ENCODE measurements around the gene DGKA.

DNA sequence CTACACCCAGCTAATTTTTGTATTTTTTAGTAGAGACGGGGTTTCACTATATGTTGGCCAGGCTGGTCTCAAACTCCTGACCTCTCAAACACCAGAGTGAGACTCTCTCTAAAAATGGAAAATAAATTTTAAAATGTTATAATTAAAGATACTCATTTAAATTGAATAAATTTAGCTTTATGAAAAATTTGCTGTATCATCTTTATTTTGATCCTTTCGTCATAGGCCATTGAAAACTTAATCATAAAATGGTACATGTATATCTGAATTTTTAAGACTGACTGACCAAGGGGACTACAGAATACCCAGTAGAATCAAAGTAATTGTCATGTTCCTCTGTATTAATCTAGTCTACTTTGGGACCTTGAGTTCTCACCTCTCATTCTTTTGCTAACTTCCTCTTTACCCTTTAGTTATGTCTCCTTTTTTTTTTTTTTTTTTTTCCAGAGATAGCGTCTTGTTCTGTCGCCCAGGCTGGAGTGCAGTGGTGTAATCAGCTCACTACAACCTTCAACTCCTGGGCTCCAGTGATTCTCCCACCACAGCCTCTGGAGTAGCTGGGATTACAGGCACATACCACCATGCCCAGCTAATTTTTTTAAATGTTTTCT, 52.4 kb downstream of the DGKA start:
- TF ChIP-seq HDAC6 (IDR thresholded peaks at IDR 0.05; ENCODE audit: low read depth, low read length) (no peak), ZZZ3 (CRISPR knock-in tag; IDR thresholded peaks at IDR 0.05; ENCODE audit: borderline replicate concordance) (no peak), TCF12 (IDR thresholded peaks at IDR 0.05) (no peak), TCF12 (CRISPR knock-in tag; IDR thresholded peaks at IDR 0.05) (no peak), MXD4 (CRISPR knock-in tag; IDR thresholded peaks at IDR 0.05) (no peak), ZNF260 (CRISPR knock-in tag; IDR thresholded peaks at IDR 0.05; ENCODE audit: borderline replicate concordance, low read depth) (no peak), ZFP36L1 (CRISPR knock-in tag; IDR thresholded peaks at IDR 0.05) (no peak), TBX3 (IDR thresholded peaks at IDR 0.05; ENCODE audit: borderline replicate concordance) (no peak), BCLAF1 (IDR thresholded peaks at IDR 0.05) (no peak)
